K562 (cell line): ENCODE data around the gene HAUS1. TPM values are rescaled to one million over a fixed set of nuclear protein-coding genes. Genes with fewer than 3 reads are reported as not detected.
A peak's percentile ranks its signal among the peaks of the same experiment; 100 is the strongest.

Experiments
- ATAC-seq: fragments of 200-7000 bp; cut with Tn5 transposase; 3 replicates; pipeline ENCODE4 v1.9.1; 2020; ENCODE audit warnings: moderate library complexity
- BruUV-seq: library from RNA; stranded (reverse); fragments of 400-500 nt; replicated peaks from 2 replicates; lab custom pipeline; 2021; lab: Mats Ljungman, UMichigan
- CTCF ChIA-PET: fragments of 300-600 bp; formaldehyde crosslinking; extraction: SDS; loops from one replicate; lab custom pipeline; 2021; ENCODE audit warnings: low intra/inter-chr PET ratio; lab: Yijun Ruan, JAX
- POLR2A ChIA-PET: fragments of 300-600, 350-650 bp; sonication (Branson Sonifier 250); formaldehyde crosslinking; extraction: SDS; loops from one replicate; lab custom pipeline; 2021; ENCODE audit warnings: antibody characterized with exemption, inconsistent platforms; lab: Yijun Ruan, JAX
- DNase-seq, 4 experiments: peaks; one replicate each; pipeline versions ENCODE4 v3.0.0 to v3.0.0-alpha.2; 2011 to 2018; ENCODE audit warnings: low spot score in 3 of 4, mixed read lengths in 3 of 4; ENCODE audit errors: extremely low read depth in 1 of 4
- FAIRE-seq: peaks from 2 replicates; lab custom pipeline; 2011; peaks lifted over from hg19 to GRCh38; lab: Jason Lieb, UNC
- H2AFZ ChIP-seq: 2 replicates; pipeline ENCODE4 v1.6.0; 2011; ENCODE audit warnings: low read depth, low read length, control low read depth, inconsistent platforms
- H3K27ac ChIP-seq: fragments of 200-600 bp; 3 replicates; pipeline ENCODE4 v1.8.0; 2011; ENCODE audit warnings: low read depth, mild to moderate bottlenecking, control low read depth, inconsistent platforms, low read length, moderate library complexity, mixed read lengths; ENCODE audit errors: extremely low read depth
- H3K27me3 ChIP-seq, 2 experiments: fragments of 300-600 bp in 1 of 2; 2 replicates in 1 of 2; 3 replicates in 1 of 2; pipeline versions ENCODE4 v1.6.0 to v1.8.0; 2011; ENCODE audit warnings: inconsistent platforms in 2 of 2, low read length in 2 of 2, mild to moderate bottlenecking in 1 of 2, mixed read lengths in 1 of 2, moderate library complexity in 1 of 2; ENCODE audit not compliant: control insufficient read depth in 2 of 2, insufficient read depth in 2 of 2
- H3K36me3 ChIP-seq: fragments of 300-600 bp; 3 replicates; pipeline ENCODE4 v1.8.0; 2011; ENCODE audit warnings: mild to moderate bottlenecking, low read length, inconsistent platforms; ENCODE audit not compliant: control insufficient read depth, insufficient read depth
- H3K4me1 ChIP-seq, 2 experiments: fragments of 200-600 bp in 1 of 2; replicated peaks in 1 of 2; 2 replicates in 1 of 2; 3 replicates in 1 of 2; pipeline versions ENCODE4 v1.5.1 to v1.8.0; 2011; ENCODE audit warnings: inconsistent platforms in 2 of 2, low read length in 2 of 2, mild to moderate bottlenecking in 1 of 2, mixed read lengths in 1 of 2, moderate library complexity in 1 of 2; ENCODE audit not compliant: control insufficient read depth in 2 of 2, insufficient read depth in 2 of 2
- H3K4me2 ChIP-seq: 2 replicates; pipeline ENCODE4 v1.6.1; 2011; ENCODE audit warnings: low read length, control low read depth, inconsistent platforms, mixed read lengths; ENCODE audit not compliant: insufficient read depth
- H3K4me3 ChIP-seq: fragments of 200-600 bp; sonication (generic), shearing (Covaris generic); 2 replicates; pipeline ENCODE4 v1.5.1; 2016; ENCODE audit warnings: control low read depth, inconsistent platforms
- H3K79me2 ChIP-seq: fragments of 200-600 bp; 3 replicates; pipeline ENCODE4 v1.8.0; 2011; ENCODE audit warnings: low read length, inconsistent platforms; ENCODE audit not compliant: control insufficient read depth, insufficient read depth
- H3K9ac ChIP-seq, 2 experiments: 2 replicates each; pipeline versions ENCODE4 v1.6.0 to v1.6.1; 2011; ENCODE audit warnings: low read depth in 2 of 2, low read length in 2 of 2, control low read depth in 1 of 2, inconsistent platforms in 1 of 2, mild to moderate bottlenecking in 1 of 2, mixed read lengths in 1 of 2; ENCODE audit not compliant: insufficient read depth in 1 of 2
- H3K9me1 ChIP-seq: one replicate; pipeline ENCODE4 v1.6.0; 2011; ENCODE audit warnings: inconsistent platforms, mild to moderate bottlenecking, low read length, moderate library complexity; ENCODE audit not compliant: control insufficient read depth, insufficient read depth
- H3K9me3 ChIP-seq: replicated peaks from 2 replicates; pipeline ENCODE4 v1.5.1; 2011; ENCODE audit warnings: low read depth, low read length, inconsistent platforms; ENCODE audit not compliant: control insufficient read depth, insufficient read depth
- H4K20me1 ChIP-seq: replicated peaks from 2 replicates; pipeline ENCODE4 v1.6.1; 2011; ENCODE audit warnings: low read length, inconsistent platforms, mixed read lengths; ENCODE audit not compliant: control insufficient read depth, insufficient read depth
- ATF7 ChIP-seq: fragments of 450-650 bp; IDR thresholded peaks from 2 replicates; pipeline ENCODE4 v1.7.1; 2014; ENCODE audit warnings: mild to moderate bottlenecking, moderate library complexity
- CCAR2 ChIP-seq: fragments of 200-400 bp; formaldehyde crosslinking; IDR thresholded peaks from 2 replicates; pipeline ENCODE4 v1.6.1; 2017; ENCODE audit warnings: mild to moderate bottlenecking, low read depth, low read length
- CEBPB ChIP-seq: fragments of 450-650 bp; IDR thresholded peaks from 2 replicates; pipeline ENCODE4 v1.6.1; 2016; ENCODE audit warnings: missing genetic modification characterization, missing compliant biosample characterization
- HIVEP1 ChIP-seq: fragments of 250-450 bp; sonication (Bioruptor Pico); IDR thresholded peaks from 2 replicates; pipeline ENCODE4 v1.4.0; 2020; ENCODE audit warnings: mild to moderate bottlenecking
- HMGN3 ChIP-seq: IDR thresholded peaks from 2 replicates; pipeline ENCODE4 v1.6.1; 2011; ENCODE audit warnings: borderline replicate concordance, low read depth, mild to moderate bottlenecking, mixed read lengths, low read length; ENCODE audit not compliant: insufficient read length; ENCODE audit errors: extremely low read depth
- KDM4B ChIP-seq, 2 experiments: fragments of 450-650 bp in 1 of 2; sonication (generic) in 1 of 2; IDR thresholded peaks; 2 replicates each; pipeline ENCODE4 v1.6.1; 2016 to 2017; ENCODE audit warnings: borderline replicate concordance in 2 of 2, antibody characterized with exemption in 1 of 2, low read depth in 1 of 2, mild to moderate bottlenecking in 1 of 2
- MEF2D ChIP-seq: conservative IDR thresholded peaks from 2 replicates; pipeline ENCODE4 v1.6.1; 2016; ENCODE audit warnings: low read depth, missing genetic modification characterization, missing compliant biosample characterization
- NR4A1 ChIP-seq, 2 experiments: fragments of 250-450 bp in 1 of 2; fragments of 450-650 bp in 1 of 2; sonication (Bioruptor Pico) in 1 of 2; IDR thresholded peaks; 2 replicates each; pipeline versions ENCODE4 v1.4.0 to v1.6.1; 2016 to 2020; ENCODE audit warnings: mild to moderate bottlenecking in 2 of 2, missing compliant biosample characterization in 1 of 2, missing genetic modification characterization in 1 of 2, moderate library complexity in 1 of 2
- RBFOX2 ChIP-seq: fragments of 200-400 bp; formaldehyde crosslinking; IDR thresholded peaks from 2 replicates; pipeline ENCODE4 v1.6.1; 2017; ENCODE audit warnings: low read depth, mild to moderate bottlenecking, low read length, moderate library complexity
- RBM17 ChIP-seq: fragments of 200-400 bp; formaldehyde crosslinking; IDR thresholded peaks from 2 replicates; pipeline ENCODE4 v1.6.1; 2017; ENCODE audit warnings: low read depth, mild to moderate bottlenecking, low read length, borderline replicate concordance
- RBM25 ChIP-seq: fragments of 200-400 bp; formaldehyde crosslinking; IDR thresholded peaks from 2 replicates; pipeline ENCODE4 v1.6.1; 2018; ENCODE audit warnings: low read length, low read depth, moderate library complexity; ENCODE audit not compliant: severe bottlenecking
- SP1 ChIP-seq: sonication (generic); formaldehyde crosslinking; IDR thresholded peaks from 2 replicates; pipeline ENCODE4 v1.8.1; 2022; ENCODE audit warnings: mild to moderate bottlenecking, missing genetic modification reagents
- TAF15 ChIP-seq: fragments of 200-400 bp; formaldehyde crosslinking; IDR thresholded peaks from 2 replicates; pipeline ENCODE4 v1.6.1; 2017; ENCODE audit warnings: mild to moderate bottlenecking, low read depth, low read length, moderate library complexity
- TBP ChIP-seq: optimal IDR thresholded peaks from 2 replicates; pipeline ENCODE3; 2011; ENCODE audit warnings: low read depth, low read length, improper control_type of control experiment
- TEAD2 ChIP-seq: fragments of 450-650 bp; IDR thresholded peaks from 2 replicates; pipeline ENCODE4 v1.6.1; 2016; ENCODE audit warnings: missing genetic modification characterization, control low read depth, missing compliant biosample characterization
- XRCC3 ChIP-seq: fragments of 450-650 bp; IDR thresholded peaks from 2 replicates; pipeline ENCODE4 v1.6.1; 2017; ENCODE audit warnings: mild to moderate bottlenecking, moderate library complexity
- ZNF586 ChIP-seq: fragments of 450-650 bp; formaldehyde crosslinking; conservative IDR thresholded peaks from 2 replicates; pipeline ENCODE4 v1.4.0; 2020; ENCODE audit warnings: mild to moderate bottlenecking, moderate library complexity
- ZNF77 ChIP-seq: fragments of 250-450 bp; sonication (Bioruptor Pico); IDR thresholded peaks from 2 replicates; pipeline ENCODE4 v1.5.0; 2020
- WGBS: fragments of 100-300 bp; shearing (Covaris generic); methylation state at CpG from one replicate; pipeline ENCODE4 v1.1.6; 2016; ENCODE audit warnings: low coverage, mixed read lengths; ENCODE audit not compliant: insufficient coverage; ENCODE audit errors: missing lambda C conversion rate; 5-methylcytosine and 5-hydroxymethylcytosine counted together
- in situ Hi-C: fragments of 300-500 bp; cut with MboI; formaldehyde crosslinking; loops from 4 replicates; pipeline ENCODE4 v1.15.0; 2018; ENCODE audit warnings: inconsistent platforms, mixed read lengths
- intact Hi-C: fragments of 100-400 bp; cut with micrococcal nuclease; formaldehyde crosslinking; loops from 2 replicates; pipeline ENCODE4 v1.14.2; 2022
- polyA plus RNA-seq, 8 experiments: library from polyadenylated mRNA; depleted of rRNA in 4 of 8; stranded (reverse) in 5 of 8; unstranded in 3 of 8; fragments of >200 nt; fragmentation: Nextera tagmentation in 2 of 8; fragmentation: Illumina TruSeq in 1 of 8; extraction: Ambion mirVana in 2 of 8; extraction: Trizol in 1 of 8; gene quantifications; 2 replicates each; pipeline versions ENCODE4 v1.2.1 to v1.2.3, GENCODE V29; 2011 to 2014; ENCODE audit warnings: inconsistent platforms in 1 of 8, missing spikeins in 1 of 8
- total RNA-seq, 7 experiments: library from RNA; depleted of rRNA in 6 of 7; stranded (reverse); fragments of >200 nt in 6 of 7; fragmentation: Illumina TruSeq in 2 of 7; extraction: Trizol in 2 of 7; gene quantifications; 2 replicates each; pipeline versions ENCODE4 v1.2.1 to v1.2.3, GENCODE V29; 2011 to 2021; ENCODE audit warnings: low replicate concordance in 1 of 7
- TF ChIP-seq, protein P1 (sequence below): sonication (generic); formaldehyde crosslinking; IDR thresholded peaks from 2 replicates; pipeline ENCODE4 v1.8.0; 2022; ENCODE audit warnings: missing genetic modification reagents, mild to moderate bottlenecking, moderate library complexity, borderline replicate concordance
- TF ChIP-seq, protein P2 (sequence below): sonication (generic); formaldehyde crosslinking; IDR thresholded peaks from 2 replicates; pipeline ENCODE4 v1.8.1; 2023; ENCODE audit warnings: mild to moderate bottlenecking, missing genetic modification reagents

HAUS1 gene
- total and polyA plus RNA-seq, 9 of the 15 experiments (the other 6 are each of a cell fraction or from before 2014, with no cell fraction given): 45.6 to 135 (median 76.3) TPM

GRCh38 chr18:46055838-46056230 is 48.4 kb upstream of the HAUS1 start:
- no peak overlapping the region for H3K4me3 ChIP-seq
- no TSS peak for BruUV-seq
- H3K27me3 ChIP-seq: no peaks in the 10 kb centered on the region
- in situ Hi-C loops (no loop called here), intact Hi-C loops (no loop called here)
- H3K9me1 ChIP-seq: no peaks in the 10 kb centered on the region
- no peak overlapping the region; the same call in 2 of the 3 replicates for H3K27ac ChIP-seq
- TF ChIP-seq TEAD2 (tag) (no peak), RBFOX2 (no peak), ATF7 (no peak), TAF15 (no peak), MEF2D (tag) (no peak), ZNF586 (CRISPR knock-in tag) (no peak), HIVEP1 (CRISPR knock-in tag) (no peak), TBP (no peak), NR4A1 (CRISPR knock-in tag; IDR thresholded peaks at IDR 0.05) (no peak), NR4A1 (tag; IDR thresholded peaks at IDR 0.05) (no peak), KDM4B (IDR thresholded peaks at IDR 0.05; ENCODE audit: borderline replicate concordance in 2 of 2, low read depth in 1 of 2) (no peak), RBM17 (no peak), XRCC3 (no peak), HMGN3 (no peak), SP1 (CRISPR knock-in tag) (no peak), ZNF77 (CRISPR knock-in tag) (no peak), RBM25 (no peak), CCAR2 (no peak), CEBPB (tag) (no peak)
- TF ChIP-seq, protein P1, sequence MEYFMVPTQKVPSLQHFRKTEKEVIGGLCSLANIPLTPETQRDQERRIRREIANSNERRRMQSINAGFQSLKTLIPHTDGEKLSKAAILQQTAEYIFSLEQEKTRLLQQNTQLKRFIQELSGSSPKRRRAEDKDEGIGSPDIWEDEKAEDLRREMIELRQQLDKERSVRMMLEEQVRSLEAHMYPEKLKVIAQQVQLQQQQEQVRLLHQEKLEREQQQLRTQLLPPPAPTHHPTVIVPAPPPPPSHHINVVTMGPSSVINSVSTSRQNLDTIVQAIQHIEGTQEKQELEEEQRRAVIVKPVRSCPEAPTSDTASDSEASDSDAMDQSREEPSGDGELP (CRISPR knock-in tag): no peak
- TF ChIP-seq, protein P2, sequence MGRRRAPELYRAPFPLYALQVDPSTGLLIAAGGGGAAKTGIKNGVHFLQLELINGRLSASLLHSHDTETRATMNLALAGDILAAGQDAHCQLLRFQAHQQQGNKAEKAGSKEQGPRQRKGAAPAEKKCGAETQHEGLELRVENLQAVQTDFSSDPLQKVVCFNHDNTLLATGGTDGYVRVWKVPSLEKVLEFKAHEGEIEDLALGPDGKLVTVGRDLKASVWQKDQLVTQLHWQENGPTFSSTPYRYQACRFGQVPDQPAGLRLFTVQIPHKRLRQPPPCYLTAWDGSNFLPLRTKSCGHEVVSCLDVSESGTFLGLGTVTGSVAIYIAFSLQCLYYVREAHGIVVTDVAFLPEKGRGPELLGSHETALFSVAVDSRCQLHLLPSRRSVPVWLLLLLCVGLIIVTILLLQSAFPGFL (CRISPR knock-in tag): no peak
- ChIA-PET CTCF (no interaction called here), POLR2A (interaction anchor here (0.6 to 0.7 kb wide), 4 partner anchors 10 to 46 kb away, joined by 3 to 4 read pairs (median 4); no protein-coding TSS in a partner anchor)
- WGBS: 17% methylated on average over 3 of the region's 4 CpGs
- no peaks in the 10 kb centered on the region for H4K20me1 ChIP-seq
- FAIRE-seq (no peak), ATAC-seq (peak; percentile 10; the same call in 2 of the 3 replicates), DNase-seq (no peak)
- no peaks in the 10 kb centered on the region for H3K9me3 ChIP-seq
- no peak overlapping the region for H2AFZ ChIP-seq
- peaks cover 4% of the 10 kb centered on the region; the same call in 1 of the 3 replicates for H3K36me3 ChIP-seq
- H3K4me2 ChIP-seq: no peak overlapping the region; the same call in 1 of the 2 replicates
- H3K4me1 ChIP-seq: peaks cover 10 to 37% of the 10 kb centered on the region in 2 experiments; a peak in 4 of 5 replicates
- peaks cover 41% of the 10 kb centered on the region for H3K79me2 ChIP-seq
- no peak overlapping the region for H3K9ac ChIP-seq
